Measurements from ENCODE around the gene CFTR.

DNA sequence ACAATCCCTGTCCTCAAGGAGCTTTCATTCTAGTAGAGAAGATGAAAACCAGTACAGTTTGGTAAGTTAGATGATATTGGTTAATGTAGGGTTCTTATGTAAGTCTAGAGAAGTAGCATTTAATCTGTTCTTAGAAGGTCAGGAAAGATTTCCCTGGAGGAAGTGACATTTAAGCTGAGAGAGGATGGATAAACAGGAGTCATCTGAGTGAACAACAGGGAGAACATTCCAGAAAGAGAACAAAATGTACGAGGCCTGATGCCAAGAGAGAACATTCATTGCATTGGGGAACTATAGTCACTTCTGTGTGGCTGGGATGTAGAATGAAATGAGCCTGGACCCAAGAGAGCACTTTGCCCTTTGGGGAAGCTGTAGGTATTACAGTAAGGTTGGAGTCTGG is 88.0 kb downstream of the CFTR start:
- TF ChIP-seq USF2 (IDR thresholded peaks at IDR 0.05; ENCODE audit: low read depth, low read length), result no peak
- TF ChIP-seq CTCF (conservative IDR thresholded peaks at IDR 0.05; ENCODE audit: low read depth, low read length), result no peak
- TF ChIP-seq SMC3 (IDR thresholded peaks at IDR 0.05; ENCODE audit: low read depth, low read length), result no peak
- no peak for TF ChIP-seq MAFK (IDR thresholded peaks at IDR 0.05; ENCODE audit: low read depth, low read length)
- TF ChIP-seq POLR2A (IDR thresholded peaks at IDR 0.05; ENCODE audit: low read depth, low read length), result no peak
- no peak for TF ChIP-seq BHLHE40 (IDR thresholded peaks at IDR 0.05; ENCODE audit: low read depth, low read length)
- TF ChIP-seq RAD21 (IDR thresholded peaks at IDR 0.05; ENCODE audit: low read length), result no peak
